Stimulated activated CD8-positive, alpha-beta memory T cell treated with anti-CD3 and anti-CD28 coated beads, Interleukin-4, amount 100 ng/mL, for 4 hours (primary cell): ENCODE measurements around the gene UCP2.

Experiments used
- DNase-seq, 2 donors: peaks; one replicate each; pipeline ENCODE4 v3.0.0-alpha.2; 2020; ENCODE audit warnings: low read depth in 2 of 2, low spot score in 1 of 2

The UCP2 gene, protein sequence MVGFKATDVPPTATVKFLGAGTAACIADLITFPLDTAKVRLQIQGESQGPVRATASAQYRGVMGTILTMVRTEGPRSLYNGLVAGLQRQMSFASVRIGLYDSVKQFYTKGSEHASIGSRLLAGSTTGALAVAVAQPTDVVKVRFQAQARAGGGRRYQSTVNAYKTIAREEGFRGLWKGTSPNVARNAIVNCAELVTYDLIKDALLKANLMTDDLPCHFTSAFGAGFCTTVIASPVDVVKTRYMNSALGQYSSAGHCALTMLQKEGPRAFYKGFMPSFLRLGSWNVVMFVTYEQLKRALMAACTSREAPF

DNA sequence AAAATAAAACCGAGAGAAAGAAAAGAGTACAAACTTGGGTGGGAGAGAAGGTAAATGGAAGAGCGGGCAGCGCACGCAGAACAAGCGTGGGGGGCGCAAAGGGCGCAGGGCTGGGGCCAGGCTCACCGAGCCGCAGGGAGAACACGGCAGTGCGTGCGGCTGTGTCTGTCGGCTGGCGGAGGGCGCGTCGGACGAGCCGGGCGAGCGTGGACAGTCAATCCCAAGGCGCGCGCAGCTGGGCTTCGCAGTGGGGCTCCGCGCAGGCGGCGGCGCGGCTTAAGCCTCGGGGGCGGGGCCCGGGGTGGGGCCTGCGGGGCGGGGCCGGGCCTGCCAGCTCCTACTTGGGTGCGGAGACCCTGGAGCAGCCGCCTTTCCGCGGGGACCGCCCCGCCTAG, at the start of gene UCP2:
Gene UCP2 (minus strand): TSS at position 249 of the 395 bp plus-strand sequence. CDS start 4,465 bp downstream, outside the sequence.
- peak; percentile 59 to 66 for DNase-seq

GRCh38 chr11:74030723-74031676, 48.4 kb upstream of the UCP2 start:
- DNase-seq: no peak

DNA sequence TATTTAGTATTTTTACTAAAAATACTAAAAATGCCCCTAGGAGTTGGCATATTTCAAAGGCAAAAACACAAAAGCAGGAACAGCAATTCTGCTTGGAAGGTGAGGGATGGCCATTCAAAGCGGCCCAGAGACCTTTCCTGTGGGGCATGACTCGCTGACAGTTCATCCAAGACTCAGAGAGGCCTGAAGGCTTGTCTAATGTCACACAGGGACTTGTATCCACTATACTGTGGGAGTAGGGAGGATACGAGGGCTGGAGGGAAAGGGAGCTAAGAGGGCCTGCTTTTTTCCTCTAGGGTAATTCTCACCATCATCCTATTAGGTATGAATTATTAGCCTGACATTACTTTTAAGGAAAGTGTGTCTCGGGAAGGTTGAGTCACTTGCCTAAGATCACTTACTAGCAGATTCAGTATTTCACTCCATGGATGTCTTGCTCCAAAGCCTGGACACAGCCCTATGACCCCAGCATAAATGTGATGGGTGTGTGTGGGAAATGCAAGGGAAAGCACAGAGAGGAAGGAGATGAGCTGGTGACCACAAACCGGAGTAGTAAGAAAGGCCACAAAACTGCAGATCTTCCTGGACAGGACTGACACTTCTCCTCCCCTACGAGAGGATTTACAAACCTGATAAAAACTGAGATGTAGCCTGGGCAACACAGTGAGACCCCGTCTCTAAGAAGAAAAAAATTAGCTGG, 43.0 kb upstream of the UCP2 start:
- no peak for DNase-seq

- DNase-seq: no peak
Measured at GRCh38 chr11:74024261-74025029, 41.8 kb upstream of the UCP2 start.

DNA sequence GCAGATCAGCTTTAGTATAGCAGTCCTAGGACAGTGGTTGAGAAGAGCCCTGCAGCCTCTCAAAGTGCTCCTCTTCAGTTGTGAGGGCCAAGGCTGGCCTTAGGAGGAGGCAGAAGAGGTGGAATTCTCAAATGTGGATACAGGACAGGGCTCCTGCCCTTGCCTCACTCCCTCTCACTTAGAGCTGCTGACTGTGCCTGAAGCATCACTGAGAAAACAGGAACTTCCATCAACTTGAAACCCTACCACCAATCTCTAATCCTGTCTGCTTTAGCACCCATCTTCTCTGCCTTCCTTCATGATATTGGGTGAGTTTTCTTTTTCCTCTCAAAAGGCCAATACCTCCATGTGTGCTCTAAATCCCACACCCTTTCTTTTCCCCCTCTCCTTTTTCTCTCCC, 40.6 kb upstream of the UCP2 start:
- no peak for DNase-seq

- DNase-seq: no peak
Measured at GRCh38 chr11:74022546-74022945, 39.9 kb upstream of the UCP2 start.

DNA sequence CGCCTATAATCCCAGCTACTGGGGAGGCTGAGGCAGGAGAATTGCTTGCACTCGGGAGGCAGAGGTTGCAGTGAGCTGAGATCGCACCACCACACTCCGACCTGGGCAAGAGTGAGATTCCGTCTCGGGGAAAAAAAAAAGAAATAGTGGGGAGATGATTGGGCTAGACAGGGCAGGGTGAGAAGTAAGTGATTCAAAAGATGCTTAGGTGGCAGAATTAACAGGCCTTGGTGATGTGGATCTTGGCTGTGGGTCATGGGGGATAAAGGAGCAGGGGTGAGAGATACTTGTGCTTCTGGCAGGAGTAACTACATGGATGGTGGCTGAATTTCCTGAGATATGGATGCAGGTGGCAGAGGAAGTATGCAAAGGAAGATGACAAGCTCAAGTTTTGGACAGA, 39.4 kb upstream of the UCP2 start:
- DNase-seq: no peak

DNA sequence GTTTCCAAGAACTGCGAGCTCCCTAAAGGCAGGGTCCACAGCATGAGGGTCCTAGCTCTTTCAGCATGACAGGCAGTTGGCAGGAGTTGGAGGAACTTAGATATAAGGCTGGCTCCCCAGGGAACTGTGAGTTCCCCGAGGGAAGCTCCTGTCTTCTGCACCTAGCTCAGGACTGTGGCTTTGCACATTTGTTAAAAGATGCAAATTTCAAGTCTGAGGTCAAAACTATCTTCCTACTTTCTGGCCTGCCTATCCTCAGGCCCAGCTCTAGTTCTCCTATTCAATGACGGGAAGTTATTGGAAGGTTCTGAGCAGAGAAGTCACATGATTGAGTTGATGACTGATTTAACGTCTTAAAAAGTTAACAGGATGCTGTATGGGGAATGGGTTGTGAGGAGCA, 37.9 kb upstream of the UCP2 start:
- DNase-seq: no peak

GRCh38 chr11:74019860-74020259, 37.2 kb upstream of the UCP2 start:
- DNase-seq: peak in 1 of 2 donors; percentile 38

GRCh38 chr11:74019104-74019738, 36.6 kb upstream of the UCP2 start:
- DNase-seq: no peak

DNA sequence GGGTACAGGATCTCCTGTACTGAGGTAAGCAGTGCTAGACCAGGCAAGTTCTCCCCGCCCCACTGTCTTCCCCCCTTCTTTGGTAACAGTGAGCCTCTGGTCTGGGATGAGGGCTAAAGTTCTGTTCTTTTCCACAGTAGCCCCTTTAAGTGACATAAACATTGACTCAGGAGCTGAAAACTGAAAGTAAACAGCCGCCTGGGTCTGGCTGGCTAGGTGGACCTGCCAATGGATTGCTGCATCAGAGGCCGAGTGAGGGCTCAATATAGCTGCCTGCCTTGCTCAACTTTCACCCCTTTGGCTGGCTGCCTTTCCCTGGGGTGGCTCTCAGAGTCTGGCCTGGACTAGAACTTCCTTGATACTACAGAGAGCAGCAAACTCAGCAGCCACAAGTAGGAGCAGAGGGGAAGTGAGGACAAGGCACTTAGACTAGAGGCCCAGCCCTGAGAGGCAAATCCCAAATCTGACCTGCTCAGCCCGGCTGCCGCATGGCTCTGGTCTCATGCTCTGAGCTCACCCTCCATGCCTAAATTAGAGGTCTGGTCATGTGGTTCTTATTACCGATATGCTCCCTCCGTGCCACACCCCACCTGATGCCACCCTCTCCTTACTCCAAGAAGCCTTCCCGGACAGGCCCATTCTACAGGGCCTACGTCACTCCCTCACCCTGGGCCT, 35.8 kb upstream of the UCP2 start:
- no peak for DNase-seq

- DNase-seq: no peak
Measured at GRCh38 chr11:74017631-74018030, 35.0 kb upstream of the UCP2 start.

DNA sequence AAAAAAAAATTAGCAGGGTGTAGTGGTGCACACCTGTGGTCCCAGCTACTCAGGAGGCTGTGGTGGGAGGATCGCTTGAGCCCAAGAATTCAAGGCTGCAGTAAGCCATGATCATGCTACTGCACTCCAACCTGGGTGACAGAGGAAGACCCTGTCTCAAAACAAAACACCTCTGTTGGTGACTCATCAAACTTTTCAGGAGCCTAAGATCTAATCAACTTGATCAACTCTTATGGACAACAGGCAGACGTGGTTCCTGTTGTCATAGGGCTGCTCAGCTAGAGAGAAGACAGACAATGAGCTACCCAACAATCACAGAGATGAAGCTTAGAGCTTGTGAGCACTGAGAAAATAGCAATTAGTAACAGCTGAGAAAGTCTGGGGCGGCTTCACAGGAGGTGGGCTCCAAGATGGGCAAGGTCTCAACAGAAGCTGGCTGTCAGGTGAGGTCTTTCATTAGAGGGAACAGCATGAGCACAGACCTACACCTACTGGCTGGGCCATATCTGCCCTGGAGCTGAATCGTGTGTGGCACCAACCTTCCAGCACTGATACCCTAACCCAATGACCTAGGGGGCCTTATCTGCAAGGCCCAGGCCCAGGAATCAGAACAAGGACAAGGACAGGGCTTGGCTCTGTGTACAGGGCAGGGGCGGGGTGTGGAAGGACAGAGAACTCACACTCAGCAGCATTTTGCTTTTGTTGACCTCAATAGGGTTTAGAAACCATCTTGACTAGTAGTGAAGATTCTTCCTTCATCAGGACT, 33.5 kb upstream of the UCP2 start:
- no peak for DNase-seq

GRCh38 chr11:74014880-74015279, 32.2 kb upstream of the UCP2 start:
- no peak for DNase-seq

DNA sequence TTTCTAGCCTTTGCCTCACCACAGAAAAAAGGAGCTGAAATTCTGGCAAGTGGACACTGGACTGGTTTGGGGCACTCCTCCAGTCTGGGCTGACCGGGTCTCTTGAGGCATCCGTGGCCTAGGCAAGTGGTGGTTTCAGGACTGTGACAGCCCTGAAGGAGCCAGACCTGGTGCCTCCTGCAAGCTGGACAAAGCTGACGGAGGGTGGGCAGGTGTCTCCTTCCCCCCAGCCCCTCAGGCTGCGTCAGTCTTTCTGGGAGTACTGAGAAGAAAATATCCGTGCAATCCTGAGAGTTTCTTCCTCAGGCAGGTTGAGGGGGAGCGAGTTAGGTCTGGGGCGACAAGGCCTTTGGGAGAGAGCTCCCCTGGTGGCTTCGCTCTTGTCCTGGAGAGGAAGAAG, 30.5 kb upstream of the UCP2 start:
- DNase-seq: no peak

- no peak for DNase-seq
Measured at GRCh38 chr11:74012074-74012809, 29.6 kb upstream of the UCP2 start.

DNA sequence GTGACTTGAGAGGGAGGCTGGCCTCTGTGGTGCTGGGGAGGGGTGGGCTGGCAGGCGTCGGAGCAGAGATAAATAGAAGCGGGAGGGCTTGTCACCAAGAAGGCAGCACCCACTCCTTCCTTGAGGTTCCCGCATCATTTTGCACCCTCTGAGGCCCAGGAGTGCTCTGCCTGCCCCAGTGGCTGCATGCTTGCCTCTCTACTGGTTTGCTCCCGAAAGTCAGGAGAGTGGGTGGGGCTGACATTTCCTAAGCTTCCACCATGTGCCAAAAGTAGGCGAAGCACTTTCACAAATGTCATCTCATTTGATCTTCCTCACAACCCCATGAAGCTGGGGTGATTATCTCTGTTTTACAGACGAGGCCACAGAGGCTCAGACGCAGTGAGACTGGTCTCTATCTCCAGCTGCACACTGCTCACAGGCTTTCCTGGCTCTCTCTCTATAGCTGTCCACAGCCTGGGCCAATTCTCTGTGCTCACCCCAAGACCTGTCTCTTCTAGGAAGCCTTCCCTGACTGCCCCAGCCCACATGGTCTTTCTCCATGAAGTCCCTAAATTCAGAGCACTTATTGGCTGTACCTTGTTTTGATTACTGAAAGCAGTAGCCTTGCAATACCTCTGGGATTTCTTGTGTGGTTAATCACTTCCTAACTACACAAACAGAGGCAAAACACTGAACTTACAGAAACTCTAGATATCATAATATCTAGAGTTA, 28.9 kb upstream of the UCP2 start:
- DNase-seq: peak in 1 of 2 donors; percentile 4
